GM12891 (cell line): ENCODE measurements around the gene GRP.

Experiments used
- DNase-seq: peaks from one replicate; pipeline ENCODE4 v3.0.0; 2011; ENCODE audit warnings: low spot score; ENCODE audit not compliant: insufficient read length
- FAIRE-seq: peaks from 2 replicates; lab custom pipeline; 2011; peaks lifted over from hg19 to GRCh38; lab: Jason Lieb, UNC
- PAX5 ChIP-seq: IDR thresholded peaks from 2 replicates; pipeline ENCODE4 v1.6.1; 2011; ENCODE audit warnings: low read length, moderate library complexity, mild to moderate bottlenecking; ENCODE audit not compliant: insufficient read depth, severe bottlenecking
- POLR2A ChIP-seq: IDR thresholded peaks from 2 replicates; pipeline ENCODE4 v1.6.1; 2011; ENCODE audit warnings: low read depth, low read length, control low read depth
- POLR2AphosphoS5 ChIP-seq: IDR thresholded peaks from 2 replicates; pipeline ENCODE4 v1.6.1; 2011; ENCODE audit warnings: low read depth, low read length, control low read depth
- POU2F2 ChIP-seq: IDR thresholded peaks from 2 replicates; pipeline ENCODE4 v1.6.1; 2011; ENCODE audit warnings: low read depth, mild to moderate bottlenecking, control low read depth, low read length, moderate library complexity
- SPI1 ChIP-seq: IDR thresholded peaks from 2 replicates; pipeline ENCODE4 v1.6.1; 2011; ENCODE audit warnings: low read depth, low read length, control low read depth
- TAF1 ChIP-seq: IDR thresholded peaks from 2 replicates; pipeline ENCODE4 v1.6.1; 2011; ENCODE audit warnings: low read depth, low read length, control low read depth

The GRP gene

GRCh38 chr18:59266459-59266858 is 46.5 kb downstream of the GRP start:
- TF ChIP-seq SPI1 = no peak
- TF ChIP-seq POLR2AphosphoS5 = no peak
- no peak for TF ChIP-seq PAX5
- FAIRE-seq = no peak

GRCh38 chr18:59266886-59267502 is 47.0 kb downstream of the GRP start:
- TF ChIP-seq PAX5 (no peak), SPI1 (no peak), POLR2AphosphoS5 (no peak), POU2F2 (no peak), TAF1 (no peak), POLR2A (no peak)
- DNase-seq (no peak), FAIRE-seq (no peak)

More at GRCh38 chr18:59266459-59266858, 46.5 kb downstream of the GRP start:
- no peak for DNase-seq

GRCh38 chr18:59267503-59268126 is 47.7 kb downstream of the GRP start:
- no peak for FAIRE-seq
- TF ChIP-seq SPI1 (no peak), POLR2AphosphoS5 (no peak), PAX5 (no peak), TAF1 (no peak), POU2F2 (no peak), POLR2A (no peak)
- DNase-seq = no peak

- TF ChIP-seq POLR2AphosphoS5 (no peak), PAX5 (no peak), TAF1 (no peak), SPI1 (no peak), POLR2A (no peak), POU2F2 (no peak)
- DNase-seq (no peak), FAIRE-seq (no peak)
These were observed 48.3 kb downstream of the GRP start for GRCh38 chr18:59268127-59268720.

- no peak for FAIRE-seq
- TF ChIP-seq SPI1 (no peak), TAF1 (no peak), POLR2A (no peak), PAX5 (no peak), POU2F2 (no peak), POLR2AphosphoS5 (no peak)
- DNase-seq = peak; percentile 69
These were observed 49.0 kb downstream of the GRP start for GRCh38 chr18:59268721-59269562.

GRCh38 chr18:59269563-59270119 is 49.7 kb downstream of the GRP start:
- DNase-seq (no peak), FAIRE-seq (no peak)
- TF ChIP-seq POLR2AphosphoS5 = no peak
- no peak for TF ChIP-seq POLR2A
- no peak for TF ChIP-seq POU2F2
- TF ChIP-seq SPI1 = no peak
- TF ChIP-seq TAF1 = no peak
- no peak for TF ChIP-seq PAX5

GRCh38 chr18:59270689-59271257 is 50.8 kb downstream of the GRP start:
- no peak for FAIRE-seq

GRCh38 chr18:59271606-59272220 is 51.8 kb downstream of the GRP start:
- TF ChIP-seq TAF1 (no peak), POLR2AphosphoS5 (no peak), PAX5 (no peak), POLR2A (no peak), SPI1 (no peak), POU2F2 (no peak)
- no peak for FAIRE-seq
- DNase-seq = no peak

More at GRCh38 chr18:59270689-59271257, 50.8 kb downstream of the GRP start:
- no peak for DNase-seq
- TF ChIP-seq POLR2AphosphoS5 (no peak), POU2F2 (no peak), SPI1 (no peak), POLR2A (no peak)
